Testis (tissue), 2 donors: ENCODE measurements around the gene SORCS3.

Experiments used
- CTCF ChIP-seq, 3 experiments: fragments of 450-650 bp in 2 of 3; fragments of 200-600 bp in 1 of 3; sonication (generic) in 1 of 3; IDR thresholded peaks; one replicate each; pipeline ENCODE4 v1.5.1; 2016 to 2019; ENCODE audit warnings: antibody characterized with exemption in 3 of 3, mild to moderate bottlenecking in 2 of 3, moderate library complexity in 1 of 3
- POLR2A ChIP-seq: fragments of 450-650 bp; IDR thresholded peaks from one replicate; pipeline ENCODE4 v1.6.1; 2017; ENCODE audit warnings: antibody characterized with exemption, mild to moderate bottlenecking, moderate library complexity

- no peak for TF ChIP-seq CTCF (IDR thresholded peaks at IDR 0.05)
- TF ChIP-seq POLR2A = no peak
Measured at GRCh38 chr10:105284476-105285215, 643.6 kb downstream of the SORCS3 start.
